HFFc6 (cell line): Measurements from ENCODE around the gene CD47. TPM values are rescaled to one million over a fixed set of nuclear protein-coding genes. Genes with fewer than 3 reads are reported as not detected.

Source experiments
- DNase-seq: peaks from one replicate; pipeline ENCODE4 v3.0.0-alpha.2; 2018
- H3K27ac Mint-ChIP-seq: 2 replicates; pipeline ENCODE4 v1.8.0; 2020; ENCODE audit warnings: mild to moderate bottlenecking, mixed read lengths
- H3K27me3 Mint-ChIP-seq: 2 replicates; pipeline ENCODE4 v1.8.0; 2021; ENCODE audit warnings: mild to moderate bottlenecking, moderate library complexity, mixed read lengths; ENCODE audit not compliant: insufficient read depth
- H3K36me3 Mint-ChIP-seq: 2 replicates; pipeline ENCODE4 v1.8.0; 2021; ENCODE audit warnings: low read depth, mixed read lengths
- H3K4me1 Mint-ChIP-seq: 2 replicates; pipeline ENCODE4 v1.8.0; 2020; ENCODE audit warnings: low read depth, mixed read lengths
- H3K4me3 Mint-ChIP-seq: 2 replicates; pipeline ENCODE4 v1.8.0; 2020; ENCODE audit warnings: mild to moderate bottlenecking, moderate library complexity, mixed read lengths
- H3K9me3 Mint-ChIP-seq: 2 replicates; pipeline ENCODE4 v1.8.0; 2020; ENCODE audit warnings: mild to moderate bottlenecking, mixed read lengths
- CTCF ChIP-seq: fragments of 200-600 bp; sonication (generic); IDR thresholded peaks from 2 replicates; pipeline ENCODE4 v1.5.0; 2021; ENCODE audit warnings: antibody characterized with exemption, mild to moderate bottlenecking
- long read RNA-seq: library from polyadenylated mRNA; unstranded; transcript quantifications from one replicate; pipeline ENCODE4 v2.0.0, GENCODE V29; 2019
- total RNA-seq, 6 experiments: library from RNA; stranded (reverse); fragmentation: NEBNext Ultra II Directional; extraction: Animal tissue kit (Norgen Biotek cat#: 25700); gene quantifications; 2 replicates in 1 of 6; 3 replicates in 5 of 6; pipeline ENCODE4 v1.2.3, GENCODE V29; 2021

CD47 gene
- 10 to 100 TPM; 68.3 to 89.5 (median 77.1) TPM for total RNA-seq
- long read RNA-seq, full-length matches to known transcripts = 139 of 219 reads
- long read RNA-seq, partial matches to known transcripts = 5 of 219 reads
- long read RNA-seq, other reads (novel, unspliced or antisense) = 75 of 219 reads

- Mint-ChIP-seq H3K4me3 (peak within 1 kb of the TSS; percentile 99), H3K9me3 (peaks cover 3% of the 10 kb centered on the region; the same call in 1 of the 2 replicates), H3K4me1 (peaks cover 22% of the 10 kb centered on the region), H3K27me3 (no peaks in the 10 kb centered on the region; the same call in 1 of the 2 replicates), H3K36me3 (no peaks in the 10 kb centered on the region), H3K27ac (peak within 1 kb of the TSS; percentile 93)
- DNase-seq = peak; percentile 81
- TF ChIP-seq CTCF = peak; percentile 18; the same call in 1 of the 2 replicates
Measured at GRCh38 chr3:108090701-108091497, at the start of gene CD47. CD47 (minus strand) TSS chr3:108091031; CDS start chr3:108090908, 123 bp downstream.

GRCh38 chr3:108137460-108137814 is 46.6 kb upstream of the CD47 start:
- Mint-ChIP-seq H3K9me3 (no peaks in the 10 kb centered on the region), H3K36me3 (no peaks in the 10 kb centered on the region), H3K27ac (no peak overlapping the region), H3K4me1 (peaks cover 21% of the 10 kb centered on the region), H3K4me3 (no peak overlapping the region), H3K27me3 (peaks cover 2% of the 10 kb centered on the region)
- DNase-seq = no peak
- TF ChIP-seq CTCF = no peak

GRCh38 chr3:108136561-108137459 is 46.0 kb upstream of the CD47 start:
- peaks cover 27% of the 10 kb centered on the region for H3K4me1 Mint-ChIP-seq
- no peaks in the 10 kb centered on the region for H3K9me3 Mint-ChIP-seq
- no peak overlapping the region for H3K4me3 Mint-ChIP-seq
- H3K27ac Mint-ChIP-seq = no peak overlapping the region
- no peak for TF ChIP-seq CTCF
- peaks cover 1% of the 10 kb centered on the region for H3K27me3 Mint-ChIP-seq
- no peaks in the 10 kb centered on the region for H3K36me3 Mint-ChIP-seq
- DNase-seq = no peak

DNA sequence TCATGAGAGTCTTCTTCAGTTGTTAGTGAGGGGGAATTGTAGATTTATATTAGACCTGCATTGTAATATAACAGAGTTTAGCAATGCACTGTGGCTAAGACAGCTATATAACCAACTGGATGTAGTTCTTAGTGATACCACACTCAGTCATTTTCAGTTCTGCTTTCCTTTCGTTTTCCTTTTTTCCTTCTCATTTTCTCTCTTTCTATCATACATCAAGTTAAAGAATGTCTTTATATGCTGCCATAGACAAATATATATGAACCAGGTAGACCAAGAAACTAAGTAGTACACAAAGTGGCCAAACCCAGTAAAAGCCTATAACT is 43.7 kb upstream of the CD47 start:
- H3K9me3 Mint-ChIP-seq = no peaks in the 10 kb centered on the region
- no peak for DNase-seq
- no peak overlapping the region for H3K4me3 Mint-ChIP-seq
- no peaks in the 10 kb centered on the region for H3K36me3 Mint-ChIP-seq
- no peaks in the 10 kb centered on the region; the same call in 1 of the 2 replicates for H3K27me3 Mint-ChIP-seq
- TF ChIP-seq CTCF = no peak
- H3K27ac Mint-ChIP-seq = no peak overlapping the region
- H3K4me1 Mint-ChIP-seq = peaks cover 49% of the 10 kb centered on the region

DNA sequence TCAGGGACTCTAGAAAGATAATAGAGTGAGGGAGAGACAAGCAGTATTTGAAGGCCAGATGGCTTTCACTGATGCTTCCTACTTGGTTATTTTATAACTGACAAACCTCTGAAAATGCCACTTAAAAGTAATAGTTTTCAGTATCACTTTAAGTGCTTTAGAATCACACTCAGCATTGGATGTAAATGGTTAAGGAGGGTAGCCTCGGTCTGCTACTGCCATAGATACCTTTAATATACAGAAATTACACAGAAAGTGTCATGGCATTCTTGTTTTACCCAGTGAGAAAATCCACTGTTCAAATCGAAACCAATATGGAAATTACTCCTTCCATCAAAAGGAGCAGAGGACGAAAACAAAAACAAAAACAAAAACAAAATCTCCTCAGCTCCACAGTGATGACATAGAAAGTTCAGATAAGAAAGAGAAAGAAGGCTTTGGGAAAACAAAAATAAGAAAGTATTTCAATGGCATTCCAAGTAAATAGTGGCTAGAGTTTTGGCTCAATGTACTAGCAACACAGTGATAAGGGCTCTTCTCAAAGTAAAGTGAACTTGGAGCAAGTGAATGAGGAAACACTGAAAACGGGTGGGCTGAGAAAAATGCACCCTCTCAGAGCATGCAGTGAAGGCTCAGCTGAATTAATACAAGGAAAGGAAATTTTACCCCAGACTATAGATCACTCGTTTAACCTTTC is 43.2 kb upstream of the CD47 start:
- Mint-ChIP-seq H3K27me3 (no peaks in the 10 kb centered on the region; the same call in 1 of the 2 replicates), H3K4me3 (no peak overlapping the region), H3K4me1 (peaks cover 49% of the 10 kb centered on the region), H3K27ac (no peak overlapping the region), H3K36me3 (no peaks in the 10 kb centered on the region), H3K9me3 (no peaks in the 10 kb centered on the region)
- no peak for TF ChIP-seq CTCF
- no peak for DNase-seq
